Measurements from ENCODE around the gene CCDC82. TPM values are rescaled to one million over a fixed set of nuclear protein-coding genes. Genes with fewer than 3 reads are reported as not detected.

The CCDC82 gene
- total RNA-seq, 2 donors from 2014 or later, result 8.5 to 20.3 TPM

GRCh38 chr11:96329419-96329818 is 60.3 kb downstream of the CCDC82 start:
- Histone ChIP-seq H3K27me3 (replicated peaks; ENCODE audit: insufficient read depth) (no peaks in the 10 kb centered on the region), H3K9me3 (no peaks in the 10 kb centered on the region), H3K36me3 (no peaks in the 10 kb centered on the region), H3K4me1 (replicated peaks) (no peaks in the 10 kb centered on the region), H3K4me3 (no peak overlapping the region), H3K27ac (peak overlapping the region in 1 of 2 donors; percentile 14)
- intact Hi-C loops (cut with DNase I), result no loop called here
- WGBS, result 86% methylated on average over 1 of the region's 1 CpG
- no peak for DNase-seq (ENCODE audit: low spot score)
- no peak for TF ChIP-seq POLR2AphosphoS5 (IDR thresholded peaks at IDR 0.05)
- no peak for TF ChIP-seq POLR2A (IDR thresholded peaks at IDR 0.05)
- no peak for TF ChIP-seq CTCF (IDR thresholded peaks at IDR 0.05)

- intact Hi-C loops (cut with DNase I), result no loop called here
- Histone ChIP-seq H3K4me1 (replicated peaks) (no peaks in the 10 kb centered on the region), H3K4me3 (no peak overlapping the region), H3K36me3 (no peaks in the 10 kb centered on the region), H3K9me3 (no peaks in the 10 kb centered on the region), H3K27ac (no peak overlapping the region), H3K27me3 (replicated peaks; ENCODE audit: insufficient read depth) (no peaks in the 10 kb centered on the region)
- 51% methylated on average over 8 of the region's 8 CpGs for WGBS
- no peak for TF ChIP-seq CTCF (IDR thresholded peaks at IDR 0.05)
- no peak for DNase-seq (ENCODE audit: low spot score)
These were observed 61.2 kb downstream of the CCDC82 start for GRCh38 chr11:96328395-96329010.

- 83% methylated on average over 7 of the region's 7 CpGs for WGBS
- Histone ChIP-seq H3K27me3 (replicated peaks; ENCODE audit: insufficient read depth) (no peaks in the 10 kb centered on the region), H3K4me3 (no peak overlapping the region), H3K36me3 (no peaks in the 10 kb centered on the region), H3K27ac (no peak overlapping the region), H3K4me1 (replicated peaks) (no peaks in the 10 kb centered on the region), H3K9me3 (no peaks in the 10 kb centered on the region)
- intact Hi-C loops (cut with DNase I), result no loop called here
- TF ChIP-seq POLR2AphosphoS5 (IDR thresholded peaks at IDR 0.05) (no peak), POLR2A (IDR thresholded peaks at IDR 0.05) (no peak), CTCF (IDR thresholded peaks at IDR 0.05) (no peak)
- DNase-seq (ENCODE audit: low spot score), result no peak
These were observed 62.8 kb downstream of the CCDC82 start for GRCh38 chr11:96326959-96327358.

GRCh38 chr11:96324912-96325311 is 64.8 kb downstream of the CCDC82 start:
- H3K36me3 ChIP-seq, result no peaks in the 10 kb centered on the region
- 15% methylated on average over 1 of the region's 1 CpG for WGBS
- no peak overlapping the region for H3K4me3 ChIP-seq
- DNase-seq (ENCODE audit: low spot score), result no peak
- H3K9me3 ChIP-seq, result no peaks in the 10 kb centered on the region
- TF ChIP-seq POLR2A (IDR thresholded peaks at IDR 0.05) (no peak), POLR2AphosphoS5 (IDR thresholded peaks at IDR 0.05) (peak; percentile 55), CTCF (IDR thresholded peaks at IDR 0.05) (no peak)
- H3K4me1 ChIP-seq (replicated peaks), result no peaks in the 10 kb centered on the region
- intact Hi-C loops (cut with DNase I), result no loop called here
- H3K27ac ChIP-seq, result peak overlapping the region in 1 of 2 donors; percentile 17
- H3K27me3 ChIP-seq (replicated peaks; ENCODE audit: insufficient read depth), result no peaks in the 10 kb centered on the region

- Histone ChIP-seq H3K4me3 (no peak overlapping the region), H3K27ac (no peak overlapping the region), H3K9me3 (no peaks in the 10 kb centered on the region), H3K4me1 (replicated peaks) (no peaks in the 10 kb centered on the region), H3K27me3 (replicated peaks; ENCODE audit: insufficient read depth) (no peaks in the 10 kb centered on the region), H3K36me3 (no peaks in the 10 kb centered on the region)
- TF ChIP-seq POLR2AphosphoS5 (IDR thresholded peaks at IDR 0.05) (no peak), CTCF (IDR thresholded peaks at IDR 0.05) (no peak), POLR2A (IDR thresholded peaks at IDR 0.05) (no peak)
- no peak for DNase-seq (ENCODE audit: low spot score)
- intact Hi-C loops (cut with DNase I), result no loop called here
- 99% methylated on average over 6 of the region's 6 CpGs for WGBS
These were observed 66.1 kb downstream of the CCDC82 start for GRCh38 chr11:96323642-96323985.

All from prostate gland (tissue), 2 donors.